ENCODE data around the gene ASF1B. TPM values are rescaled to one million over a fixed set of nuclear protein-coding genes. Genes with fewer than 3 reads are reported as not detected.

ASF1B gene
- total RNA-seq, 2 donors from 2014 or later, result 37.8 to 47.8 TPM

DNA sequence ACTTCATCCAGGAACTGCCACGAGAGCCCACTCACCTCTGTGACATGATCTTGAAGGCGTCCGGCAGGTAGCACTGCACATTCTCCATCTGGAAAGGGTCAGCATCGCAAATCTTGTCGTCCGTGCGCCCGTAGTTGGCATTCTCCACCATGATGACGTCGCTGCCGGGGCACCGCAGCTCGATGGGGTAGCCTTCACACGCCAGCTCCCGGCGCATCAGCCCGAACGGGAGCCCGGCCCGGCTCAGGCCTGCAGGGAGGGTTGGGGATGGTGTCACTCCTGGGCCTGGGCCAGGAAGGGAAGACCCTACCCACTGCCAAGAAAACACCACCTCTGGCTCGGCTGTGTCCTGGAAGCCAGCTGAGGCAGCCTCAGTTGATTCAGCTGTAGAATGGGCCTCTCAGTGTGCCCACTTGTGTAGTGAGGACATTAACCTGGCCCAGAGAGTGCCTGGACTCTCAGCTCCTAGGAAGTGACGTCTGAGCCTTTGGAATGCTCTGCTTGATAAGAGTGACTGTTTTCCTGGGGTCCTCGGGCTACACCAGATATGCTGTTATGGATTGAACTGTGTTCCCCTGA is 41.2 kb upstream of the ASF1B start:
- H3K36me3 ChIP-seq (ENCODE audit: control insufficient read depth, insufficient read depth, low read length), result peaks cover 32% of the 10 kb centered on the region
- no peak overlapping the region for H3K4me3 ChIP-seq (ENCODE audit: low read length)
- Mint-ChIP-seq H3K9me3 (no peaks in the 10 kb centered on the region), H3K4me1 (peaks cover 4% of the 10 kb centered on the region), H3K27me3 (ENCODE audit: insufficient read depth) (no peaks in the 10 kb centered on the region), H3K27ac (no peak overlapping the region), H3K4me3 (no peak overlapping the region), H3K36me3 (ENCODE audit: low read depth) (peaks cover 35% of the 10 kb centered on the region)
- WGBS, 2 experiments (ENCODE audit: insufficient coverage in 1 of 2, insufficient read length in 1 of 2), result 96 to 98% methylated on average over 18 to 23 of the region's 23 CpGs
- no peaks in the 10 kb centered on the region for H3K4me1 ChIP-seq (ENCODE audit: control insufficient read depth, insufficient read depth, low read length)
- no peak overlapping the region for H3K9ac ChIP-seq (ENCODE audit: extremely low read depth, low read length, poor library complexity, severe bottlenecking)
- no peaks in the 10 kb centered on the region for H3K9me3 ChIP-seq (ENCODE audit: control insufficient read depth, low read length)
- H3K27ac ChIP-seq (ENCODE audit: low read depth, low read length), result no peak overlapping the region
- TF ChIP-seq, protein P1, sequence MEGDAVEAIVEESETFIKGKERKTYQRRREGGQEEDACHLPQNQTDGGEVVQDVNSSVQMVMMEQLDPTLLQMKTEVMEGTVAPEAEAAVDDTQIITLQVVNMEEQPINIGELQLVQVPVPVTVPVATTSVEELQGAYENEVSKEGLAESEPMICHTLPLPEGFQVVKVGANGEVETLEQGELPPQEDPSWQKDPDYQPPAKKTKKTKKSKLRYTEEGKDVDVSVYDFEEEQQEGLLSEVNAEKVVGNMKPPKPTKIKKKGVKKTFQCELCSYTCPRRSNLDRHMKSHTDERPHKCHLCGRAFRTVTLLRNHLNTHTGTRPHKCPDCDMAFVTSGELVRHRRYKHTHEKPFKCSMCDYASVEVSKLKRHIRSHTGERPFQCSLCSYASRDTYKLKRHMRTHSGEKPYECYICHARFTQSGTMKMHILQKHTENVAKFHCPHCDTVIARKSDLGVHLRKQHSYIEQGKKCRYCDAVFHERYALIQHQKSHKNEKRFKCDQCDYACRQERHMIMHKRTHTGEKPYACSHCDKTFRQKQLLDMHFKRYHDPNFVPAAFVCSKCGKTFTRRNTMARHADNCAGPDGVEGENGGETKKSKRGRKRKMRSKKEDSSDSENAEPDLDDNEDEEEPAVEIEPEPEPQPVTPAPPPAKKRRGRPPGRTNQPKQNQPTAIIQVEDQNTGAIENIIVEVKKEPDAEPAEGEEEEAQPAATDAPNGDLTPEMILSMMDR (conservative IDR thresholded peaks at IDR 0.05), result no peak
- no peak for DNase-seq
- H3K27me3 ChIP-seq (ENCODE audit: control insufficient read depth, insufficient read depth, low read length, poor library complexity, severe bottlenecking), result no peaks in the 10 kb centered on the region

DNA sequence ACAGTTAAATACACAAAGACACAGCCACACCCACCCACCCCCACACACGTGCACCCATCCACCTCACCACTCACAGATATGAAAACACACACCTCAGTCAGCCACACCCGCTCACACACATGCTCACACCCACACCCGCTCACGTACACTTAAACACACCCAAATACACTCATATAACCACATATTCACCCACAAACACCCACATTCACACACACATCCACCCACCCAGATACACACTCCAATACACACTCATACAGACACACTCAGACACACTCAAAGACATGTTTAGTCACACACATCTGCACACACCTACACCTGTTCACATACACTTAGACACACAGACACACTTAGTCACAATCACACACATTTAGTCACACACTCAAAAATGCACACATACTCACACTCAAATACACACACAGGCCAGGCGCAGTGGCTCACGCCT is 39.0 kb upstream of the ASF1B start:
- Histone ChIP-seq H3K9me3 (ENCODE audit: control insufficient read depth, low read length) (no peaks in the 10 kb centered on the region), H3K27ac (ENCODE audit: low read depth, low read length) (no peak overlapping the region), H3K4me3 (ENCODE audit: low read length) (no peak overlapping the region), H3K9ac (ENCODE audit: extremely low read depth, low read length, poor library complexity, severe bottlenecking) (no peak overlapping the region), H3K36me3 (ENCODE audit: control insufficient read depth, insufficient read depth, low read length) (peaks cover 49% of the 10 kb centered on the region), H3K4me1 (ENCODE audit: control insufficient read depth, insufficient read depth, low read length) (no peaks in the 10 kb centered on the region), H3K27me3 (ENCODE audit: control insufficient read depth, insufficient read depth, low read length, poor library complexity, severe bottlenecking) (no peaks in the 10 kb centered on the region)
- Mint-ChIP-seq H3K4me1 (peaks cover 4% of the 10 kb centered on the region), H3K9me3 (no peaks in the 10 kb centered on the region), H3K36me3 (ENCODE audit: low read depth) (peaks cover 57% of the 10 kb centered on the region), H3K4me3 (no peak overlapping the region), H3K27ac (no peak overlapping the region), H3K27me3 (ENCODE audit: insufficient read depth) (no peaks in the 10 kb centered on the region)
- TF ChIP-seq, protein P1 (conservative IDR thresholded peaks at IDR 0.05), result no peak
- DNase-seq, result no peak
- WGBS, 2 experiments (ENCODE audit: insufficient coverage in 1 of 2, insufficient read length in 1 of 2), result 88 to 90% methylated on average over 5 to 6 of the region's 6 CpGs

DNA sequence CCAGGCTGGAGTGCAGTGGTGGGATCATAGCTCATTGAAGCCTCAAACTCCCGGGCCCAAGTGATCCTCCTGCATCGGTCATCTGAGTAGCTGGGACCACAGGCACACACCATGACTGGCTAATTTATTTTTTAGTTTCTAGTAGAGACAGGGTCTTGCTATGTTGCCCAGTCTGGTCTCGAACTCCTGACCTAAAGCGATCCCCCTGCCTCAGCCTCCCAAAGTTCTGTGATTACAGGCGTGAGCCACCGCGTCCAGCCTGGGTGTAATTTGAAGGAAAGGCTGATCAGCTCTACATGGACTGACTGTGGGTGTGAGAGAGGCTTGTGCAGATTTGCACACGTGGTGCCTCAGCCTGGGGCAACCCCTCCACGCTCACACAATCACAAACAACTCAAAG is 38.5 kb upstream of the ASF1B start:
- H3K4me1 ChIP-seq (ENCODE audit: control insufficient read depth, insufficient read depth, low read length), result no peaks in the 10 kb centered on the region
- H3K27me3 ChIP-seq (ENCODE audit: control insufficient read depth, insufficient read depth, low read length, poor library complexity, severe bottlenecking), result no peaks in the 10 kb centered on the region
- Mint-ChIP-seq H3K4me1 (peaks cover 4% of the 10 kb centered on the region), H3K27me3 (ENCODE audit: insufficient read depth) (no peaks in the 10 kb centered on the region), H3K9me3 (no peaks in the 10 kb centered on the region), H3K4me3 (no peak overlapping the region), H3K36me3 (ENCODE audit: low read depth) (peaks cover 62% of the 10 kb centered on the region), H3K27ac (no peak overlapping the region)
- H3K36me3 ChIP-seq (ENCODE audit: control insufficient read depth, insufficient read depth, low read length), result peaks cover 54% of the 10 kb centered on the region
- no peak for DNase-seq
- no peak overlapping the region for H3K9ac ChIP-seq (ENCODE audit: extremely low read depth, low read length, poor library complexity, severe bottlenecking)
- no peak overlapping the region for H3K4me3 ChIP-seq (ENCODE audit: low read length)
- TF ChIP-seq, protein P1 (conservative IDR thresholded peaks at IDR 0.05), result no peak
- no peaks in the 10 kb centered on the region for H3K9me3 ChIP-seq (ENCODE audit: control insufficient read depth, low read length)
- no peak overlapping the region for H3K27ac ChIP-seq (ENCODE audit: low read depth, low read length)
- 97 to 99% methylated on average over 7 to 9 of the region's 9 CpGs for WGBS, 2 experiments (ENCODE audit: insufficient coverage in 1 of 2, insufficient read length in 1 of 2)
